Neural progenitor cell (in vitro differentiated cells): ENCODE data around the gene ELMO1. TPM values are rescaled to one million over a fixed set of nuclear protein-coding genes. Genes with fewer than 3 reads are reported as not detected.

Experiments used
- DNase-seq: peaks from one replicate; pipeline ENCODE4 v3.0.0-alpha.2; 2016; ENCODE audit warnings: low spot score
- H2AFZ ChIP-seq: fragments of 200-600 bp; sonication (generic); replicated peaks from 2 replicates; pipeline ENCODE4 v1.6.1; 2016; ENCODE audit warnings: antibody characterized with exemption
- H3F3A ChIP-seq: fragments of 200-600 bp; sonication (generic); 2 replicates; pipeline ENCODE4 v1.6.1; 2016; ENCODE audit warnings: antibody characterized with exemption, low read depth
- H3K27ac ChIP-seq: fragments of 200-600 bp; sonication (generic); 2 replicates; pipeline ENCODE4 v1.5.1; 2016; ENCODE audit warnings: mild to moderate bottlenecking
- H3K27me3 ChIP-seq: fragments of 200-600 bp; sonication (generic); 2 replicates; pipeline ENCODE4 v1.6.1; 2016; ENCODE audit warnings: mild to moderate bottlenecking, moderate library complexity
- H3K36me3 ChIP-seq: fragments of 200-600 bp; sonication (generic); 2 replicates; pipeline ENCODE4 v1.5.1; 2016
- H3K4me1 ChIP-seq: fragments of 200-600 bp; sonication (generic); 2 replicates; pipeline ENCODE4 v1.6.1; 2016; ENCODE audit warnings: mixed run types
- H3K4me2 ChIP-seq: fragments of 200-600 bp; sonication (generic); 2 replicates; pipeline ENCODE4 v1.6.1; 2016
- H3K4me3 ChIP-seq: fragments of 200-600 bp; sonication (generic); 2 replicates; pipeline ENCODE4 v1.5.1; 2016
- H3K79me2 ChIP-seq: fragments of 200-600 bp; sonication (generic); 2 replicates; pipeline ENCODE4 v1.6.1; 2016; ENCODE audit warnings: low read depth
- H3K9ac ChIP-seq: fragments of 200-600 bp; sonication (generic); 2 replicates; pipeline ENCODE4 v1.6.1; 2016
- H3K9me3 ChIP-seq: fragments of 200-600 bp; sonication (generic); 2 replicates; pipeline ENCODE4 v1.5.1; 2016; ENCODE audit warnings: low read depth
- H4K20me1 ChIP-seq: fragments of 200-600 bp; sonication (generic); 2 replicates; pipeline ENCODE4 v1.6.1; 2016; ENCODE audit warnings: low read depth
- H3K27ac Mint-ChIP-seq: 3 replicates; pipeline ENCODE4 v1.8.0; 2021; ENCODE audit warnings: mixed read lengths
- H3K27me3 Mint-ChIP-seq: 2 replicates; pipeline ENCODE4 v1.8.0; 2022; ENCODE audit warnings: low read depth, mild to moderate bottlenecking, inconsistent platforms, moderate library complexity, mixed read lengths; ENCODE audit not compliant: insufficient read depth
- H3K36me3 Mint-ChIP-seq: 3 replicates; pipeline ENCODE4 v1.8.0; 2021; ENCODE audit warnings: mixed read lengths
- H3K4me1 Mint-ChIP-seq: 3 replicates; pipeline ENCODE4 v1.8.0; 2021; ENCODE audit warnings: mixed read lengths
- H3K4me3 Mint-ChIP-seq: 3 replicates; pipeline ENCODE4 v1.8.0; 2021; ENCODE audit warnings: mild to moderate bottlenecking, moderate library complexity, mixed read lengths
- H3K9me3 Mint-ChIP-seq: 3 replicates; pipeline ENCODE4 v1.8.0; 2020; ENCODE audit warnings: mixed read lengths
- CTCF ChIP-seq: fragments of 200-600 bp; sonication (generic); IDR thresholded peaks from 2 replicates; pipeline ENCODE4 v1.5.1; 2017; ENCODE audit warnings: antibody characterized with exemption, mild to moderate bottlenecking
- EZH2 ChIP-seq: fragments of 200-600 bp; sonication (generic); IDR thresholded peaks from 2 replicates; pipeline ENCODE4 v1.6.1; 2017; ENCODE audit warnings: antibody characterized with exemption, mild to moderate bottlenecking, moderate library complexity
- EZH2phosphoT487 ChIP-seq: fragments of 200-600 bp; sonication (generic); IDR thresholded peaks from 2 replicates; pipeline ENCODE4 v1.6.1; 2017; ENCODE audit warnings: antibody characterized with exemption
- total RNA-seq: library from RNA; depleted of rRNA; stranded (reverse); fragments of >200 nt; gene quantifications from 2 replicates; pipeline ENCODE4 v1.2.3, GENCODE V29; 2015; ENCODE audit warnings: low replicate concordance

Gene ELMO1
- total RNA-seq, 1 donor from 2014 or later: 22.0 TPM

GRCh38 chr7:37371755-37372154, 76.9 kb downstream of the ELMO1 start:
- Histone ChIP-seq H3K4me3 (no peak overlapping the region), H3K4me1 (peaks cover 21% of the 10 kb centered on the region), H3K27me3 (no peaks in the 10 kb centered on the region), H2AFZ (no peak overlapping the region), H4K20me1 (no peaks in the 10 kb centered on the region), H3K9me3 (no peaks in the 10 kb centered on the region), H3F3A (no peaks in the 10 kb centered on the region), H3K27ac (no peak overlapping the region), H3K9ac (no peak overlapping the region), H3K36me3 (no peaks in the 10 kb centered on the region), H3K4me2 (no peak overlapping the region), H3K79me2 (no peaks in the 10 kb centered on the region)
- H3K27ac Mint-ChIP-seq: no peak overlapping the region
- no peak for TF ChIP-seq CTCF
- TF ChIP-seq EZH2: no peak
- no peak for TF ChIP-seq EZH2phosphoT487
- peaks cover 5% of the 10 kb centered on the region for H3K36me3 Mint-ChIP-seq
- H3K4me1 Mint-ChIP-seq: no peaks in the 10 kb centered on the region
- H3K9me3 Mint-ChIP-seq: peaks cover 9% of the 10 kb centered on the region
- no peak for DNase-seq
- no peak overlapping the region for H3K4me3 Mint-ChIP-seq
- H3K27me3 Mint-ChIP-seq: no peaks in the 10 kb centered on the region

DNA sequence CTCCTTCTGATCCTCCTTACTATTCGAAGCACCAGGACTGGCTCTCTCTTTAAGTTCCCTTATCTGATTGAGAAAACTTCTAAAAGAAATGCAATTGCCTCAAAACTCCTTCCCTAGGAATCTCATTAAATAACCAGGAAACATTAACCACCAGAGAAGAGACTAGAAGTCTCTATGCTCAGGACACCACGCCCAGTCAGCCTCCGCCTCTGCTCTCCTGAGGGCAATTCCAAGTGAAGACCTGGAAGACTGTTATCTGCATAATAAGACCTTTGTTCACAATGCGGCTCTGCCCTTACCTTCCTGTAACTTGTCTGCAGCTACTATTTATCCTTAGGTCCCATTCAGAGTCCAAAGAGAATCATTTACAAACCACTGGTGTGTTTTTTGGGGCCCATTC, 78.8 kb downstream of the ELMO1 start:
- no peaks in the 10 kb centered on the region for H3K79me2 ChIP-seq
- H3F3A ChIP-seq: no peaks in the 10 kb centered on the region
- Mint-ChIP-seq H3K27ac (no peak overlapping the region), H3K4me1 (no peaks in the 10 kb centered on the region), H3K36me3 (no peaks in the 10 kb centered on the region), H3K27me3 (no peaks in the 10 kb centered on the region), H3K9me3 (no peaks in the 10 kb centered on the region), H3K4me3 (no peak overlapping the region)
- H4K20me1 ChIP-seq: no peaks in the 10 kb centered on the region
- no peak overlapping the region for H3K4me2 ChIP-seq
- H3K4me1 ChIP-seq: peaks cover 29% of the 10 kb centered on the region
- H3K4me3 ChIP-seq: no peak overlapping the region
- TF ChIP-seq CTCF: no peak
- no peak for TF ChIP-seq EZH2phosphoT487
- TF ChIP-seq EZH2: no peak
- H3K9me3 ChIP-seq: no peaks in the 10 kb centered on the region
- H2AFZ ChIP-seq: no peak overlapping the region
- H3K27ac ChIP-seq: no peak overlapping the region
- H3K27me3 ChIP-seq: no peaks in the 10 kb centered on the region
- H3K9ac ChIP-seq: no peak overlapping the region
- H3K36me3 ChIP-seq: no peaks in the 10 kb centered on the region
- no peak for DNase-seq

DNA sequence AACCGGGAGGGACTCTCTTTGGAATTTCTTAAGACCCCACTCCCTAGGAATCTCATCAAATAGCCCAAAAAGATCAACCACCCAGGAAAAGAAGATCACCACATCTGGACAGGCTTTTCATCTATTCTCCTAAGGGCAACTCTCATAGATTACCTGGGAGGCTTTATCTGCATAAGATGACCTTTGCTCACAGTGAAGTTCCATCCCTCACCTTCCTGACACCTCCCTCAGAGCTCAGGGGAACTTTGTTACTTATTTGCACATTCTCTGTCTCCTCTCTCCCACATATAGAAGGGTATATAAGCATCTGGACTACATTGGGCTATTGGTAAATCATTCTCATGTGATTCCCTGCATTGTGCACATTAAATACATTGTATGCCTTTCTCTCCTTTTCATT, 80.1 kb downstream of the ELMO1 start:
- Histone ChIP-seq H3K4me2 (peak overlapping the region; percentile 12), H3K4me1 (peaks cover 33% of the 10 kb centered on the region), H3K9ac (no peak overlapping the region), H3K27ac (no peak overlapping the region), H3K36me3 (no peaks in the 10 kb centered on the region), H4K20me1 (no peaks in the 10 kb centered on the region), H2AFZ (no peak overlapping the region), H3K9me3 (no peaks in the 10 kb centered on the region), H3F3A (no peaks in the 10 kb centered on the region), H3K4me3 (no peak overlapping the region), H3K79me2 (no peaks in the 10 kb centered on the region), H3K27me3 (no peaks in the 10 kb centered on the region)
- Mint-ChIP-seq H3K4me1 (no peaks in the 10 kb centered on the region), H3K9me3 (no peaks in the 10 kb centered on the region), H3K27ac (no peak overlapping the region), H3K4me3 (no peak overlapping the region), H3K36me3 (no peaks in the 10 kb centered on the region), H3K27me3 (no peaks in the 10 kb centered on the region)
- DNase-seq: no peak
- no peak for TF ChIP-seq EZH2

DNA sequence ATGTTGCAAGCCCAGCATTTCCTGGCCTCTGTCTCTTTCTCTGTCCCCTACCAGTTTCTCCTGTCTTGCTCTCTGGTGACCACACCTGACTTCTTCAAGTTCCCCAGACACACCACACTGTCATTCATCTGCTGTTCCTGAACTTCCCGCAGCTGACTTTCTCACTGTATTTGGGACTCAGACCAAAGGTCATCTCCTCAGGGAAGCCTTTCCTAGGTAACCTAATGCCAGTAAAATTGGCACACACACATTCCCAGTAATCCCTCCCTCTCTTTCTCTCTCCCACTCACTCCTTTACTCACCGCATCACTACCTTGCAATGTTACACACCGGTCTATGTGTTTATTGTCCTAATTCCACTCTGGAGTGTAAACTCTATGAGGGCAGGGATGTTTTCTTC, 81.7 kb downstream of the ELMO1 start:
- peaks cover 33% of the 10 kb centered on the region for H3K4me1 ChIP-seq
- no peaks in the 10 kb centered on the region for H3K27me3 ChIP-seq
- no peaks in the 10 kb centered on the region for H3K9me3 ChIP-seq
- Mint-ChIP-seq H3K4me1 (no peaks in the 10 kb centered on the region), H3K4me3 (no peak overlapping the region), H3K27me3 (no peaks in the 10 kb centered on the region), H3K27ac (no peak overlapping the region), H3K9me3 (no peaks in the 10 kb centered on the region), H3K36me3 (no peaks in the 10 kb centered on the region)
- no peaks in the 10 kb centered on the region for H4K20me1 ChIP-seq
- no peak for DNase-seq
- no peaks in the 10 kb centered on the region for H3F3A ChIP-seq
- H3K79me2 ChIP-seq: no peaks in the 10 kb centered on the region
- H2AFZ ChIP-seq: no peak overlapping the region
- no peak overlapping the region for H3K9ac ChIP-seq
- H3K4me2 ChIP-seq: no peak overlapping the region
- TF ChIP-seq EZH2phosphoT487: no peak
- no peak for TF ChIP-seq EZH2
- TF ChIP-seq CTCF: no peak
- H3K4me3 ChIP-seq: no peak overlapping the region
- H3K27ac ChIP-seq: no peak overlapping the region
- no peaks in the 10 kb centered on the region for H3K36me3 ChIP-seq
